Measurements from ENCODE around the gene COX7A2L.
"Not testable (repeated sequence)": the region's sequence is repeated elsewhere in the genome, so short reads cannot be mapped to it uniquely, and the experiment has no call there.

Gene COX7A2L

DNA sequence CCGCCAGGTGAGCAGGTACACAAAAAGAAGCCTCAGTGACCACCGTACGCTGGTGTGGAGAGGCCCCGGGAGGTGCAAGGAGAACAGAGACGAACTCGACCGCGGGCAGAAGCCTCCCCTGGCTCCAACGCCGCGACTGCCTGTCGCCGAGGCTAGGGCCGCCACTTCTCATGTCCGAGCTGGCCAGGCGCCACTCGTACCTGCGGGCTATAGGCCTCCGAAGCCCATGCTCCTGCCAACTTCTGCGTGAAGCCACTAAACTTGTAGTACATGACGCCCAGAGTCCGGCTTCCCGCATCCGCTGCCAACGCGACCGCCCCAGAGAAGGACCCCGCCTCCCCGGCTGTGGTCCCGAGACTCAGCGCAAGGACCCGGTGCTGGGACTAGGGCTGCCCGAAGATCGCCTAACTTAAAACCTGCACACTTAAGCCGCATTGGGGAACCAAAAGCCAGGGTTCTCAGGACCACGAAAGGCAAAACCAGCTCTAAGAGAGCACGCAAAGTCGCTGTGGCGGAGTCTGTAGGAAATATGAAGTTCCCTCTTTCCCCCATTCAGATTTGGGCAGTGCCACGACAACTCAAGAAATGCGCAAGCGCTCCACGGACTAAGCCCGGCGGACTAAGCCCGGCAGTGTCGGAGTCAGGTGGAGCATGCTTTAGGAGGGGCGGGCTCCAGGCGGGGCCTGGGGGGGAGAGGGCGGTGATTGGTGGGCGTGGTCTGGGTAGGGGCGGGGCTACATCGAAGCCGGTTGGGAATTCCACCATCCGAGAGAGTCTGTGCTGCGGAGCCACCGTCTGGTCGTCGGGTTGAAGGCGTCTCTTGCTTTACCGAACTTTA is at the start of gene COX7A2L:
TSS of gene COX7A2L (minus strand) at position 328 of the 838 bp plus-strand sequence. CDS start at position 272, 56 bp downstream.
- peak; percentile 29 for TF ChIP-seq CTCF (IDR thresholded peaks at IDR 0.05; ENCODE audit: low read depth, low read length)
- DNase-seq (ENCODE audit: low read depth in 2 of 2): peak; percentile 98 to 99
- H3K4me3 ChIP-seq (replicated peaks in 1 of 2; ENCODE audit: low read depth in 2 of 2, low read length in 2 of 2): peak within 1 kb of the TSS; percentile 79 to 99

DNA sequence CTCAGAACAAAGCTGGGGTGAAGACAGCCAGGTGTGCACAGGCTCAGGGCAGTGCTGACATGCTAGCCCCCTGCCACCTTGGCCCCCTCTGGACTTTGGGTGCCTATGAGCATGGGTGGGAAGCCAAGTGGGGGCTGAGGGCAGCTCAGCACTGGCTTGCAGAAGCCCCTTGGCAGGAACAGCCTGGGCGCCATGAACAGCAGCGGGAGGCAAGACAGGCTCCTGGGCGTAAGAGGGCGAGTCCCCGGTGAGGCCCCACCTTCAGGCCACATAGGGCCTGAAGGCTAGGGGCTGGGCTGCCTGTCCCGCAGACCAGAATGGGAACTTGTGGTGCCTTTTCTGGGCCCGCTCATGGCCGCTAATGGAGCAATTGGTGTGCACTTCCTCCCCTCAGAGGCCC is 47.0 kb upstream of the COX7A2L start:
- H3K4me3 ChIP-seq (replicated peaks in 1 of 2; ENCODE audit: low read depth in 2 of 2, low read length in 2 of 2): no peak overlapping the region
- DNase-seq (ENCODE audit: low read depth in 2 of 2): no peak
- TF ChIP-seq CTCF (IDR thresholded peaks at IDR 0.05; ENCODE audit: low read depth, low read length): no peak

DNA sequence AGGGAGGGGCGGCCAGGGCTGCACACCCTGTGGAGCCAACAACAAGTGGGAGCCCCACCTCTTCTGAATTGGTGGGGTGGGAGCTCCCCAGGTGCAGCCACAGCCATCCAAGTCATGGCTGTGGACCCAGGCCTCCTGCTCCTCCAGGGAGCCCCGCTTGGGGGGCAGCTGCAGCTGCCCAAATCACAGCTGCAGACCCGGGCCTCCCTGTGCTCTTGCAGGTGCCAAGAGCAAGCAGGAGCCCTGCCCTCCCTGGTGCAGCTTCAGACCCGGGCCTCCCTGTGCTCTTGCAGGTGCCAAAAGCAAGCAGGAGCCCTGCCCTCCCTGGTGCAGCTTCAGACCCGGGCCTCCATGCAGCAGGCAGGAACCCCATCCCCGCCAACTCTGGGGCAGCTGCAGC is 46.5 kb upstream of the COX7A2L start:
- TF ChIP-seq CTCF (IDR thresholded peaks at IDR 0.05; ENCODE audit: low read depth, low read length): no peak
- no peak overlapping the region for H3K4me3 ChIP-seq (replicated peaks in 1 of 2; ENCODE audit: low read depth in 2 of 2, low read length in 2 of 2)
- no peak for DNase-seq (ENCODE audit: low read depth in 2 of 2)

DNA sequence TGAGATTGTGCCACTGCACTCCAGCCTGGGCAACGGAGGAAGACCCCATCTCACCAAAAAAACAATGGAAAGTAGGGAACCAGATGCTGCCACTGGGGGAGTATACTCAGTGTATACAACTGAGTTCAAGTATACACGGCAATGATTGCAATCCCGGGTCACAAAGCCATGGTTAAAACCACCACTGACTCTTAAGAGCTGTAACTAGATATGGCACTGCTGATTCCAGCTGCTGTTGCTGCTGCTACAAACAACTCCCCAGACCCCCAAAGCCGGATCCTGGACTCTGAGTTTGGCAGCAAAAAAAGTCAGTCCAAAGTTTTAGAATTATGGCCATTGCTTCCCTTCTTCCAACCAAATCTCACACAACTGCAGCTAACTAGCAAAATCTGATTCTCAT is 43.7 kb upstream of the COX7A2L start:
- no peak for DNase-seq (ENCODE audit: low read depth in 2 of 2)
- H3K4me3 ChIP-seq (replicated peaks in 1 of 2; ENCODE audit: low read depth in 2 of 2, low read length in 2 of 2): no peak overlapping the region
- TF ChIP-seq CTCF (IDR thresholded peaks at IDR 0.05; ENCODE audit: low read depth, low read length): no peak

GRCh38 chr2:42401773-42402172 is 40.8 kb upstream of the COX7A2L start:
- H3K4me3 ChIP-seq (replicated peaks in 1 of 2; ENCODE audit: low read depth in 2 of 2, low read length in 2 of 2): no peak overlapping the region
- TF ChIP-seq CTCF (IDR thresholded peaks at IDR 0.05; ENCODE audit: low read depth, low read length): no peak
- DNase-seq (ENCODE audit: low read depth in 2 of 2): no peak

- not testable (repeated sequence) for H3K4me3 ChIP-seq (replicated peaks in 1 of 2; ENCODE audit: low read depth in 2 of 2, low read length in 2 of 2); DNase-seq (ENCODE audit: low read depth in 2 of 2)
Measured at GRCh38 chr2:42398052-42398451, 37.0 kb upstream of the COX7A2L start.

DNA sequence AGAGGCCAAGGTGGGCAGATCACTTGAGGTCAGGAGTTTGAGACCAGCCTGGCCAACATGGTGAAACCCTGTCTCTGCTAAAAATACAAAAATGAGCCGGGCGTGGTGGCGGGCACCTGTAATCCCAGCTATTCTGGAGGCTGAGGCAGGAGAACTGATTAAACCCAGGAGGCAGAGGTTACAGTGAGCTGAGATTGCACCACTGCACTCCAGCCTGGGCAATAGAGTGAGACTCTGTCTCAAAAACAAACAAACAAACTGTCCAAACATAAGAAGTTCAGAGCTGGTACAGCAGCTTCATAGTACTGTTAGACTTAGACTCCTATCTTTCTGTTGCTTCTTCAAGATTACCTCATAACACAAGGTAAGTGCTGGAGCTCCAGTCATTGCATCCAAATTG is 32.3 kb upstream of the COX7A2L start:
- H3K4me3 ChIP-seq (replicated peaks in 1 of 2; ENCODE audit: low read depth in 2 of 2, low read length in 2 of 2); DNase-seq (ENCODE audit: low read depth in 2 of 2): not testable (repeated sequence)

DNA sequence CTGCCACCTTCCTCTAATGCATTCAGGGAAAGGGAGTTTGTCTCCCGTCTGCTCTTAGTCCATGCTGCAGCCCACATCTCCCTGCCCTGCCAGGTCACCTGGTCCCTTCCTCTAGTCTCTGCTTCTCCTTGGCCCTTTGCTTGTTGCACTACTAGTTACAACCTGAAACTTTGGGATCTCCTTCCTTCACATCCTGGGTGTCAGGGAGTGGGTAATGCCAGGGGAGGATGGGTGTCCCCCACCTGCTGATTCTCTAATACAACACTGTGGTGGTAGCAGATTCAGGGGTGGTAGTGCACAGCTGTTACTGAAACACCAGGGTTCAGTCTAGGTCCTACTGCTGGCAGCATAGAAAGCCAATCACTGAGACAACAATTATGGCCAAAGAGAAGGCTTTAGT is 31.2 kb upstream of the COX7A2L start:
- no peak for DNase-seq (ENCODE audit: low read depth in 2 of 2)

More for the DNA sequence above, 31.2 kb upstream of the COX7A2L start:
- TF ChIP-seq CTCF (IDR thresholded peaks at IDR 0.05; ENCODE audit: low read depth, low read length): no peak
- H3K4me3 ChIP-seq (replicated peaks in 1 of 2; ENCODE audit: low read depth in 2 of 2, low read length in 2 of 2): no peak overlapping the region
